Measurements from ENCODE around the gene PIWIL4. TPM values are rescaled to one million over a fixed set of nuclear protein-coding genes. Genes with fewer than 3 reads are reported as not detected.
"Not testable (repeated sequence)": the region's sequence is repeated elsewhere in the genome, so short reads cannot be mapped to it uniquely, and the experiment has no call there.

Gene PIWIL4
- total RNA-seq, 1 experiment from 2014 or later: not detected

DNA sequence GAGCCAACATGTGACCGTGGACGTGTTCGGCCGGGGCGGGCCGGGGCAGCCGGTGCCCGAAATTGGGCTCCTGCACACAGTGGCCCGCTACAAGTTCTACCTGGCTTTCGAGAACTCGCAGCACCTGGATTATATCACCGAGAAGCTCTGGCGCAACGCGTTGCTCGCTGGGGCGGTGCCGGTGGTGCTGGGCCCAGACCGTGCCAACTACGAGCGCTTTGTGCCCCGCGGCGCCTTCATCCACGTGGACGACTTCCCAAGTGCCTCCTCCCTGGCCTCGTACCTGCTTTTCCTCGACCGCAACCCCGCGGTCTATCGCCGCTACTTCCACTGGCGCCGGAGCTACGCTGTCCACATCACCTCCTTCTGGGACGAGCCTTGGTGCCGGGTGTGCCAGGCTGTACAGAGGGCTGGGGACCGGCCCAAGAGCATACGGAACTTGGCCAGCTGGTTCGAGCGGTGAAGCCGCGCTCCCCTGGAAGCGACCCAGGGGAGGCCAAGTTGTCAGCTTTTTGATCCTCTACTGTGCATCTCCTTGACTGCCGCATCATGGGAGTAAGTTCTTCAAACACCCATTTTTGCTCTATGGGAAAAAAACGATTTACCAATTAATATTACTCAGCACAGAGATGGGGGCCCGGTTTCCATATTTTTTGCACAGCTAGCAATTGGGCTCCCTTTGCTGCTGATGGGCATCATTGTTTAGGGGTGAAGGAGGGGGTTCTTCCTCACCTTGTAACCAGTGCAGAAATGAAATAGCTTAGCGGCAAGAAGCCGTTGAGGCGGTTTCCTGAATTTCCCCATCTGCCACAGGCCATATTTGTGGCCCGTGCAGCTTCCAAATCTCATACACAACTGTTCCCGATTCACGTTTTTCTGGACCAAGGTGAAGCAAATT lies 21.7 kb upstream of the PIWIL4 start:
- in situ Hi-C loops (cut with HindIII; ENCODE audit: low sequenced_read_pairs): no loop called here
- DNase-seq (ENCODE audit: low spot score): peak; percentile 22

- peak; percentile 52 for DNase-seq (ENCODE audit: low spot score)
- in situ Hi-C loops (cut with HindIII; ENCODE audit: low sequenced_read_pairs): no loop called here
Measured at GRCh38 chr11:94546162-94546470, 21.1 kb upstream of the PIWIL4 start.

GRCh38 chr11:94546886-94547285 lies 20.3 kb upstream of the PIWIL4 start:
- in situ Hi-C loops (cut with HindIII; ENCODE audit: low sequenced_read_pairs): no loop called here
- peak; percentile 52 for DNase-seq (ENCODE audit: low spot score)

DNA sequence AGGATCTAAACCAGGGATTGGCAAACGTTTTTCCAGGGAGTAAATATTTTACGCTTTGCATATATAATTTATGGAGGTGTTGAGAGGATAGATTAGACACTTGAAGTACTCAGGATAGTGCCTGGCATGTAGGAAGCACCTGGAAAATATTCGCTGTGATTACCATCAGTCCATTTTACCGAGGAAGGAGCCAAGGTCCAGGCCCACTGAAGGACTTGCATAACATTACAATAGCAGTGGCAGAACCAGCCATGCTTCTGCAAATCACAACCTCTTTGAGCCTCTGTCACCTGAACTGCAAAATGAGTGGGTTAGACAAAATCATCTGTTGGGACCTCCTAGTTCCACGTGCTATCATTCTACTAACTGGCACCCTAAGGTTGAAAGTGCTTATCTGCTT lies 18.0 kb upstream of the PIWIL4 start:
- DNase-seq (ENCODE audit: low spot score): peak; percentile 46
- in situ Hi-C loops (cut with HindIII; ENCODE audit: low sequenced_read_pairs): no loop called here

DNA sequence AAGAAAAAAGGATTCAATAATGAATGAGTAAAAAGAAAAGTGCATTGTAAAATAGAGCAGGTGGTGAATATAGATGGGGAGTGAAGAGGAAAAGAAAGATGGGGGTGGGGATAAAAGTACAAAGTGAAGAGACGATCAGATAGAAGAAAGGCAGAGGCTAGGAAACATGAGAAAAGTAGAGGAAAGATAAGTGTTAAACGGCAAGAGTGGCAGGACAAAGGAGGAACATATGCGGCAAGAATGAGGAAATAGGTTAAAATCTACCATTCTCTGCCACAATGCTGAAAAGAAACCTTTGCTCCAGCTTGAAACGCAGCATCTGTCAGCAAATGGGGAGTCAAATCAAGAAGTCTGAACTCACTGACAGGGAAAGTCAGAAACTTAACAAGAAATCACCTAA lies 16.7 kb upstream of the PIWIL4 start:
- in situ Hi-C loops (cut with HindIII; ENCODE audit: low sequenced_read_pairs): no loop called here
- no peak for DNase-seq (ENCODE audit: low spot score)

DNA sequence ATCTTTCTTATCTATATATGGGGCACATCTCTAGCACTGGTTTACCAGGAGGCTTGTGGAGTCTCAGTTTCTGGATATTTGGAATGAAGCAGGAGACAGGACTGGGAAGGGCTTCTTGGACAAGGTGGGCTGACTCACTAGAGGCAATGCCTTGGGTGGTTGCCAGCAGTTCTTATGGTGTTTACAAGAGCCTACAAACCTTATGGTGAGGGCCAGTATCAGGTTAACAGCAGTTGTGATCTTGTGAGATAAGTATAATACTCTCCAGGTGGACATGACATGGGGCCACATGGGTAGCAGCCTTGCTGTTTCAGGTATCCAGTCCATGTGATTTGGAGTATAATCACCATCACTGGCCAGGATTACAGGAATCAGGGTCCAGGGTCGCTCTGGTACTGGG lies 13.2 kb upstream of the PIWIL4 start:
- no peak for DNase-seq (ENCODE audit: low spot score)
- in situ Hi-C loops (cut with HindIII; ENCODE audit: low sequenced_read_pairs): no loop called here

DNA sequence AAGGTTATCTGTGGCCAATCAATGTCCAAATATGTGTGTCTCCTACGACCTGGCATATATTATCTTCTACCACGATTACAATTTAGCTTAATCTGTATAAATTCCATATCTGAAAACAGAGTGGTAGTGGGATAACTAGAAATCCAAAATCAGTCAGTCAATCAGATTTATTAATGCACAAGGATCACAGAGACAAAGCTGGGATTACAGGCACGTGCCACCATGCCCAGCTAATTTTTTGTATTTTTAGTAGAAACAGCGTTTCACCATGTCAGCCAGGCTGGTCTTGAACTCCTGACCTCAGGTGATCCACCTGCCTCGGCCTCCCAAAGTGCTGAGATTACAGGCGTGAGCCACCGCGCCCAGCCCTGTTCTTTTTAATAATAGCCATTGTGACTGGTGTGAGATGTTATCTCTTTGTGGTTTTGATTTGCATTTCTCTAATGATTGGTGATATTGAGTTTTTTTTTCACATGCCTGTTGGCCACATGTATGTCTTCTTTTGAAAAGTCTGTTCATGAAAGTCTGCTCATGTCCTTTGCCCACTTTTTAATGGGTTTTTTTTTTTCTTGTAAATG lies 11.3 kb upstream of the PIWIL4 start:
- in situ Hi-C loops (cut with HindIII; ENCODE audit: low sequenced_read_pairs); DNase-seq (ENCODE audit: low spot score): not testable (repeated sequence)

GRCh38 chr11:94557421-94557820 lies 9.7 kb upstream of the PIWIL4 start:
- in situ Hi-C loops (cut with HindIII; ENCODE audit: low sequenced_read_pairs): no loop called here

GRCh38 chr11:94557992-94558391 lies 9.2 kb upstream of the PIWIL4 start:
- no peak for DNase-seq (ENCODE audit: low spot score)
- in situ Hi-C loops (cut with HindIII; ENCODE audit: low sequenced_read_pairs): no loop called here

More at GRCh38 chr11:94557421-94557820, 9.7 kb upstream of the PIWIL4 start:
- DNase-seq (ENCODE audit: low spot score): no peak

DNA sequence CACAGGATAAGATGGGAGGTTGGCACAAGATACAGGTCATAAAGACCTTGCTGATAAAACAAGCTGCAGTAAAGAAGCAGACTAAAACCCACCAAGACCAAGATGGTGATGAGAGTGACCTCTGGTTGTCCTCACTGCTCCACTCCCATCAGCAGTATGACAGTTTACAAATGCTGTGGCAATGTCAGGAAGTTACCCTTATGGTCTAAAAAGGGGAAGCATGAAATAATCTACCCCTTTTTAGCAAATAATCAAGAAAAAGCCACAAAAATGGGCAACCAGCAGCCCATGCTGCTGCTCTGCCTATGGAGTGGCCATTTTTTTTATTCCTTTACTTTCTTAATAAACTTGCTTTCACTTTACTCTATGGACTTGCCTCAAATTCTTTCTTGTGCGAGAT lies 8.7 kb upstream of the PIWIL4 start:
- in situ Hi-C loops (cut with HindIII; ENCODE audit: low sequenced_read_pairs): no loop called here
- DNase-seq (ENCODE audit: low spot score): no peak

GRCh38 chr11:94558932-94559331 lies 8.2 kb upstream of the PIWIL4 start:
- no peak for DNase-seq (ENCODE audit: low spot score)
- in situ Hi-C loops (cut with HindIII; ENCODE audit: low sequenced_read_pairs): no loop called here

GRCh38 chr11:94559361-94559760 lies 7.8 kb upstream of the PIWIL4 start:
- no peak for DNase-seq (ENCODE audit: low spot score)
- in situ Hi-C loops (cut with HindIII; ENCODE audit: low sequenced_read_pairs): no loop called here

DNA sequence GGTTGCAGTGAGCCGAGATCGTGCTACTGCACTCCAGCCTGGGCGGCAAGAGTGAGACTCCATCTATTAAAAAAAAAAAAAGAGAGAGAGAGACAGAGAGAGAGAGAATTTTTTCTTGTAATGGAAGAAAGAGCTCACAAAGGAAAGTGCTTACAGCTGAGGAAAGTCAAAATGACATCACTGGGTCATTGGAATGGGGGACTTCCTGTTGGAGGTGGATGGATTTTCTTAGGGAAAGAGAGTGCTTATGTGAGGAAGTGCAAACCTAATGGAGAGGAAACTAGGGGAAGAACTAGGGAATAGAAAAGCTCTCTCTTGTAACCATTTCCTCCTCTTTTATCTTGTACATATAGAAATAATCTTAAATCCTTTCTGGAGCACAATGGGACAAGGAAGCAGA lies 6.3 kb upstream of the PIWIL4 start:
- in situ Hi-C loops (cut with HindIII; ENCODE audit: low sequenced_read_pairs): no loop called here
- no peak for DNase-seq (ENCODE audit: low spot score)

- in situ Hi-C loops (cut with HindIII; ENCODE audit: low sequenced_read_pairs): no loop called here
- peak; percentile 19 for DNase-seq (ENCODE audit: low spot score)
Measured at GRCh38 chr11:94563176-94563847, 3.9 kb upstream of the PIWIL4 start.

GRCh38 chr11:94563848-94564467 lies 3.2 kb upstream of the PIWIL4 start:
- in situ Hi-C loops (cut with HindIII; ENCODE audit: low sequenced_read_pairs): no loop called here
- DNase-seq (ENCODE audit: low spot score): no peak

GRCh38 chr11:94568200-94568599 lies 1.0 kb downstream of the PIWIL4 start:
- no peak for DNase-seq (ENCODE audit: low spot score)
- in situ Hi-C loops (cut with HindIII; ENCODE audit: low sequenced_read_pairs): no loop called here

DNA sequence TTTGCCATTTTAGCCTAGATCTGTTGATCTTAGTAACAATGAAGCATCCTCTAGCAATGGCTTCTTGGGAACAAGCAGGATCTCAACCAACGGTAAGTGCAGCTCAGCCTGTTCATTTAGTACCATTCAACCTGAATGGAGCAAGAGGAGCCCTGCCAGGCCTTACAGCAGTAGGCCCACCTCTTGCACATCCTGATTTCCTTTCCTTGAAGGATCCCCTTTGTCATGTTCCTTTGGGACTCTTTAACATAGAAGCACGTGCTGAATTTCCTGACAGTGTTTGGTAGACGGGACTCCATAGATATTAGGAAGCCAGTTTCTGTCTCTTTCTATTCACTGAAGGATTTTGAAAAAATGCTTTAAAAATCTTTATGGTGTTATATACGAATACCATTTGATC lies 1.5 kb downstream of the PIWIL4 start:
- in situ Hi-C loops (cut with HindIII; ENCODE audit: low sequenced_read_pairs): no loop called here
- DNase-seq (ENCODE audit: low spot score): no peak

GRCh38 chr11:94572975-94573374 lies 5.8 kb downstream of the PIWIL4 start:
- in situ Hi-C loops (cut with HindIII; ENCODE audit: low sequenced_read_pairs); DNase-seq (ENCODE audit: low spot score): not testable (repeated sequence)

DNA sequence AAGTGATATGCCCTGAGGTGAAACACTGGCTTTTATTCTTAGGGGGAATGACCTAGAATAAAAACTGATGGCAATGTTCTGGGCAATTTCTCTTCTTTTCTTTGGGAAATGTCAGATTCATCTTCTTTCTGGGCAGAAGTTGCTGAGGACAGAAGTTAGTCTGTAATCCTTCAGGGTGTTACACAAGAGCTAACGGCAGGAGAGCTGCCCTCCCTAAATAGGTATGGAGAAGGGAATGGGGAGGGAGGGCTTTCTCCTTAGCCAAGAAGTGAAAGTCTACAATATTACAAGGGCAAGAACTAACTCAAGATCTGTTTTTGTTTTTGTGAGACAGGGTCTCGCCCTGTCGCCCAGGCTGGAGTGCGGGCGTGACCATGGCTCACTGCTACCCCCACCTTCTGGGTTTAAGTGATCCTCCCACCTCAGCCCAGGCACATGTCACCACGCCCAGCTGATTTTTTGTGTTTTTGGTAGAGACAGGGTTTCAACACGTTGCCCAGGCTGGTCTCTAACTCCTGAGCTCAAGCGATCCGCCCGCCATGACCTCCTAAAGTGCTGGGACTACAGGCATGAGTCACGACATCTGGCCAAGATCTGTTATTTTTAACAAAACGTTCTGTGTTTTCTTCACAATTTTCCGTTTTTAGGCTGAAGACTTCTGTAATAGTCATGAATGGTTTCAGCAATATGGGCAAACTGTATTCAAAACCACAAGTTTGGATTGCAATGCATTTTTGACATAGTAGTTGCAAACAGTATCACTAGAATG lies 7.2 kb downstream of the PIWIL4 start:
- DNase-seq (ENCODE audit: low spot score): no peak
- in situ Hi-C loops (cut with HindIII; ENCODE audit: low sequenced_read_pairs): no loop called here
